ENCODE measurements around the gene GP5.

The GP5 gene, protein sequence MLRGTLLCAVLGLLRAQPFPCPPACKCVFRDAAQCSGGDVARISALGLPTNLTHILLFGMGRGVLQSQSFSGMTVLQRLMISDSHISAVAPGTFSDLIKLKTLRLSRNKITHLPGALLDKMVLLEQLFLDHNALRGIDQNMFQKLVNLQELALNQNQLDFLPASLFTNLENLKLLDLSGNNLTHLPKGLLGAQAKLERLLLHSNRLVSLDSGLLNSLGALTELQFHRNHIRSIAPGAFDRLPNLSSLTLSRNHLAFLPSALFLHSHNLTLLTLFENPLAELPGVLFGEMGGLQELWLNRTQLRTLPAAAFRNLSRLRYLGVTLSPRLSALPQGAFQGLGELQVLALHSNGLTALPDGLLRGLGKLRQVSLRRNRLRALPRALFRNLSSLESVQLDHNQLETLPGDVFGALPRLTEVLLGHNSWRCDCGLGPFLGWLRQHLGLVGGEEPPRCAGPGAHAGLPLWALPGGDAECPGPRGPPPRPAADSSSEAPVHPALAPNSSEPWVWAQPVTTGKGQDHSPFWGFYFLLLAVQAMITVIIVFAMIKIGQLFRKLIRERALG

GRCh38 chr3:194399166-194399565 is at the start of gene GP5:
GP5 (minus strand) TSS chr3:194399266; CDS start chr3:194398282, 984 bp downstream.
- DNase-seq, result no peak

DNA sequence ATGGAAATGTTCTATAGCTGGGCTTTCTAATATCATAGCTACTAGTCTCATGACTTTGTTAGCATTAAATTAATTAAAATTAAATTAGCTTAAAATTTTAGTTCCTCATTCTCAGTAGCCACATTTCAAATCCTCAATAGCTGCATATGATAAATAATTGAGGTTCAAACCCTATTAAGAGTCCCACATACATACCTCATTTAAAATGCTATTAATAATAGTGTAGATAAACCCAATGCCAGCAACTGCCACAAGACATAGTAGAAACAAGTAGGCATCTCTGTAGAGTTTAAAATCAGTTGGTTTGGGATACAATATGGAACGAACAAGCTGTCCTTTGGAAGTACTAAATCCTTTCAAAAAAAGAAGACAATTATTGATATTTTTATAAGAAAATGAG is 48.6 kb upstream of the GP5 start:
- DNase-seq, result no peak

GRCh38 chr3:194447161-194447560 is 48.1 kb upstream of the GP5 start:
- DNase-seq, result no peak

GRCh38 chr3:194446754-194447153 is 47.7 kb upstream of the GP5 start:
- DNase-seq, result no peak

DNA sequence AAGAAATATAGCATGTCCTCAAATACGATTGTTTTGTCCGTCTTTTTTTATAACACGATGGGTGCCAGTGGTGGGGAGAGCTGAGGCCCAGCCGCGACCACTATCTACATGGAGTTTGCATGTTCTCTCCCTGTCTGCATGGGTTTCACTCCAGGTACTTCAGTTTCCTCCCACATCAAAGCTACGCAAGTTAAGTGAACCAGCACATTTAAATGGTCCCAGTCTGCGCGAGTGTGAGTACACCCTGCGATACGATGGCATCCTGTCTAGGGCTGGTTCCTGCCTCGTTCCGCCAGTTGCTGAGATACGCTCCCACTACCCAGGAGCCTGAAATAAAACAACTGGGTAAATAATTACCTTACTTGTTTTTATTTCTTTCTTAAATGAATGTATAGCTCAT is 47.1 kb upstream of the GP5 start:
- no peak for DNase-seq

DNA sequence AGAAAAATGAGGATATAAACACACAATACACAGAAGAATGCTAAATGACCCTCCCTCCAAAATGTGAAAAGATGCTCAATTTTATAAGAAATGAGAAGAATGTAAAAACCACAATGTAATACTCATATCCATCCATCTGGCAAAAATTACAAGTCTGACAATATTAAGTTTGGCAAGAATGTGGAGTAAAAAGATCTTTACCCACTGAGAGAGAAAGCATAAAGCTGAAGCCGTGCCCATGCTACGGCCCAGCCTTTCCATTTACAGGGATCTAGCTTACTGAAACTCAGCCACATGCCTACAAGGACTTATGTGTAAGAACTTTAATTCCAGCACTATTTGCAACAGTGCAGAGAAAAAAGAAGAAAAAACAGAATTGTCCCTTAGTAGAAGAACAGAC is 44.8 kb upstream of the GP5 start:
- no peak for DNase-seq

DNA sequence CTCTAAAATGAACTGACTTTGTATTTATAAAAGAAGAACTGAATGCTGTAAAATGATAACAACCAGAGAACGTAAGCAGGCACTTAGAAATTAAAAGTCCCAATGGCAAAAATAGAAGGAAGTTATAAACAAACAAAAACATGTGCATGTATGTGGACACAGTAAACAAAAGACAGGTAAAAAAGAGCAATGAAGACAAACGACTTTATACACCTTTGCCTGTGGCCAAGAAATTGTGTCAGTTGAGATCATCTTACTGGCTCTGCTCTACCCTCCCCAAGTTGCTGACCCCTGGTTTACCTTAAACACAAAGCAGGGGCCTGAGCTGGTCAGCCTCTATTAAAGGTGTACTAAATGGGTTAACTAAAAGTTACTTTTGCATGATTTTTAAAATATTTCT is 41.7 kb upstream of the GP5 start:
- no peak for DNase-seq

GRCh38 chr3:194439881-194440550 is 41.0 kb upstream of the GP5 start:
- DNase-seq, result no peak

DNA sequence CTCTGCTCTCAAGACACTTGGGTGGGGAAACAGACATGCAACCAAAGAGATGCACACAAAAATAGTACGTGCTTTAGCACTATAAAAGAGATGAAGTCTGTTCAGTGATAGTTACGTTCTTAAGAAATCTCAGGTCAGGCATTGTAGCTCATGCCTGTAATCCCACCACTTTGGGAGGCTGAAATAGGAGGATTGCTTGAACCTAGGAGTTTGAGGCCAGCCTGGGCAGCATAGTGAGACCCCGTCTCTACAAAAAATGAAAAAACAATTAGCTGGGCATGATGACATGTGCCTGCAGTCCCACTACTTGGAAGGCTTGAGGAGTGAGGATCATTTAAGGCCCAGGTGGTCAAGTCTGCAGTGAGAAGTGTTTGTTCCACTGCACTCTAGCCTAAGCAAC is 35.4 kb upstream of the GP5 start:
- no peak for DNase-seq

- DNase-seq, result no peak
These were observed 32.5 kb upstream of the GP5 start for GRCh38 chr3:194431554-194431953.

GRCh38 chr3:194425399-194425798 is 26.3 kb upstream of the GP5 start:
- DNase-seq, result no peak

DNA sequence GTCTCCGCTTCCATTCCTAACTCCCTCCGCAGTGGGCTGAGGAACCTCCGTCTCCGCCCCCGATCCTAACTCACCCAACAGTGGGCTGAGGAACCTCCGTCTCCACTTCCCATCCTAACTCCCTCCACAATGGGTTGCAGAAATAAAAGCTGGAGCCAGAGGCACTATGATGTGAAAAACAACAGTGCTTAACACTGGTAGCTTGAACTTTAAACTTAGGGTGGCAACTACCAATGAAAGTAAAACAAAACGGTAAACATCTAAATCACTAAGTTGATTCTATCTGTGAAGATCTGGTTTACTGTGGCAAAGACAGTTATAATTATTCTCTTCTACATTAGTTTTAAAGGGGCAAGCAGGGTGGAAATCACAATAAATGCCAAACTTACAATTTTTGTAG is 25.9 kb upstream of the GP5 start:
- no peak for DNase-seq

- no peak for DNase-seq
These were observed 25.3 kb upstream of the GP5 start for GRCh38 chr3:194424373-194424772.

DNA sequence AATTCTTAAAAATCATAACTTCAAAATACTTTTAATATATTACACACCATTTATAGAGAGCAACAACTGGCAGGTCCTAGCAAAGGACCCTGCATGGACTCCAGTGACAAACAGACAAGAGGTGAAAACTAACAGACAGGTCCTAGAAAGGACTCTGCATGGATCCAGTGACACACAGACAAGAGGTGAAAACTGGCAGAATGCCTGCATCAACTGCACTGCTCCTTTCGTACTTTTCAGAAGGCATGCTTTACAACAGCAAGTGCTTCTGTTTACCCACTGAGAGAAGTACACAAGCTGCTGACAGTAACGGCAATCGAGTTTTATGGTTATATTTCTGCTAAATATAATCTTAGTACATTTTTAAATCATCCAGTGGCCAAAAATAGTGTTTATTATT is 24.3 kb upstream of the GP5 start:
- no peak for DNase-seq

GRCh38 chr3:194422188-194422587 is 23.1 kb upstream of the GP5 start:
- DNase-seq, result no peak

GRCh38 chr3:194418671-194419070 is 19.6 kb upstream of the GP5 start:
- DNase-seq, result no peak

GRCh38 chr3:194407423-194407822 is 8.4 kb upstream of the GP5 start:
- DNase-seq, result no peak

- DNase-seq, result no peak
These were observed 6.7 kb upstream of the GP5 start for GRCh38 chr3:194405766-194406165.

DNA sequence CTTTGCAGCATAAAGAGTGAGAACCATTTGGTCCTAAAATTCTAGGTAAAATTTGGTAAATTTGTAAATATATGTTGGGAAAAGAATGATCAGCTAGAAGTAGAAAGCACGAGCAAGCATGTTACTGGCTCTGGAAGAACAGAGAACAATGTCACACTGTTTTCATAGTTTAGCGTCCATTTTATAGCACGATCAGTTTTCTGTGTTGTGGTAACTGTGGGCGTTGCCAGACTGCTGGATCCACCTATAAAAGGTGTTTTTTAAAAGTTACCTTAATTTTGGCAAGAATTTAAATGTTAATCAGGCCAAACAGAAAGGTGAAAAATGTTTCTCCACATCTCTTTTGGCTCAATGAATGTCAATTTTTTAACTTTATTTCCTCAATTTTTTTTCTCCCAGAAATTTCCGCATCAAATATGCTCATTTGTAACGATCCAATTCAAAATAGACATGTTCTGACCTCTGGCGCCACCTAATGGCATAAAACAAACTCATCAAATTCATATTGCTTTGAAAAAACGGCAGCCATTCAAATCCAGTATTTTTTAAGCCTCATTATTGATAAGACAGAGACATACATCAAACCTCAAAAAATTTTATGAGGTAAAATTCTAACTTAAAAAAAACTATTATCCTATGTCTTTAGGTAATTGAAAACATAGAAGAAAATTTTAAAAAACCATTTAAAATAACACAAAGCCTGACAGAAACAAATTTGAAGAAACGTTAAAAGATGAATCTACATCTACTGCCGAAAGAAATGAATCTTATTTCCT is 5.5 kb upstream of the GP5 start:
- no peak for DNase-seq

- no peak for DNase-seq
These were observed 2.8 kb upstream of the GP5 start for GRCh38 chr3:194401868-194402329.

DNA sequence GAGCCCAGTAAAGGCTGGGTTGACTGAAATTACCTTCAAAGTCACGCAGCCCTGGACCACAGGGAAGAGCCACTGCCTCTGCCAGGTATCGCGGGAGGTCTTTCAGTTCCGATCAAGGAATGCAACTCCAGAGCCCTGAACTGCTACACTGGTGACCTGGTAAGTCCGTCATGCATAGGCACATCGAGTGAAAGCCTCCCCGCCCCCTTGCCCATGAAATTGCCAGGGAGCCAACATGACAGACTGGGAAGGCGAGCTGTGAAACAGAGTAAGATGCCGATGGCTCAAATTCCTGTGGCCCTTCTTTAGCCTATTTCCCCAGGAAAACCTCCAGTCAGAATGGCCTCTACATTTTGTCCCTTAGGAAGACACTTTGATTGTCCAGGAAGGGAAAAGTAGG is 2.3 kb upstream of the GP5 start:
- DNase-seq, result no peak

GRCh38 chr3:194399874-194400411 is 877 bp upstream of the GP5 start:
- DNase-seq, result no peak

DNA sequence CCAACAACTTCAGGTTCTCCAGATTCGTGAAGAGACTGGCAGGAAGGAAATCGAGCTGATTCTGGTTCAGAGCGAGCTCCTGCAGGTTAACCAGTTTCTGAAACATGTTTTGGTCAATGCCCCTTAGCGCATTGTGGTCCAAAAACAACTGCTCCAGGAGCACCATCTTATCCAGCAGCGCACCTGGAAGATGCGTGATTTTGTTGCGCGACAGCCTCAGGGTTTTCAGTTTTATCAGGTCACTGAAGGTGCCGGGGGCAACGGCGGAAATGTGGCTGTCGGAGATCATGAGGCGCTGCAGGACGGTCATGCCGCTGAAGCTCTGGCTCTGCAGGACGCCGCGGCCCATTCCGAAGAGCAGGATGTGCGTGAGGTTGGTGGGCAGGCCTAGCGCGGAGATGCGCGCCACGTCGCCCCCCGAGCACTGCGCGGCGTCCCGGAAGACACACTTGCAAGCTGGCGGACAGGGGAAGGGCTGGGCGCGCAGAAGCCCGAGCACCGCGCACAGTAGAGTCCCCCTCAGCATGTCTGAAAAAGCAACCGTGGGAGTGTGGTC is 1.2 kb downstream of the GP5 start:
- peak; percentile 66 for DNase-seq

All from activated effector memory CD4-positive, alpha-beta T cell treated with anti-CD3 and anti-CD28 coated beads, Interleukin-2, amount 50 U/mL, for 16 hours (primary cell).